ELR (cell line): ENCODE measurements around the gene OSBPL2.
A peak's percentile ranks its signal among the peaks of the same experiment; 100 is the strongest.

Experiments
- DNase-seq: peaks from one replicate; pipeline ENCODE4 v3.0.0-alpha.2; 2015; ENCODE audit warnings: low read depth

OSBPL2 gene

DNA sequence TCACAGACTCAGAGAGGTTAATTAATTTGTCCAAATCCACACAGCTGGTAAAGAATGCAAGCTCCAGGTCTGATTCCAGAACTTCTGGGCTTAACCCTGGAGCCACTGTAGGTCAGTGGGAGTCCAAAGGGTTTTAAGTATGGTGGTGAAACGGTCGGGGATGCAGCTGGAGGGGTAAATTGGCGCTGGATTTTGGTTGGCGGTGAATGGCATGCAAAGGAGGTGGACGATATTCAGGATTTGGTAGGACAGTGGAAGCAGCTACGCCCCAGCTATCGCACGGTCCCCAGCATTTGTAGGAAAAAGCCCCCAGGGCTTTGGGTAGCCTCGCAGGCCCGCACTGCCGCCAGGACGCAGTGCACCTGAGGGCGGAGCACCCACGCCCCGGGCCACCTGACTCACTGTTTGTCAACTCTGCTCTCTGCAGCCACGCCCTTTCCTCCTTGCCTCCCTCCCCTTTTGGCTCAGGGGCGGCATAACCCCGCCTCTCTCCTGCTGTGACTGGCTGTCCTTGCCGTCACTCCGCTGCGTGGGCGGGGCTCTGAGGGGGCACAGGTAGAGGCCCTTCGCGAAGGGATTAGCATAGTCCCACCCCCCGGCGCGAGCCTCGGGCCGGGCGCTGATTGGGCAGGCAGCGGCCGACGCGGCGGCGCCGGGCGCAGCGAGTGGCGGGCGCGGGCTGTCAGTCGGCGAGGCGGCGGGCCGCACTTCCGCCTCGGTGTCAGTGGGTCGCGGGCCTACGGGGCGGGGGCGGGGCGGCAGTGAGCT is at the start of gene OSBPL2:
TSS of gene OSBPL2 (plus strand) at position 721 of the 768 bp plus-strand sequence. CDS start 17,664 bp downstream, outside the sequence.
- peak; percentile 99 for DNase-seq

DNA sequence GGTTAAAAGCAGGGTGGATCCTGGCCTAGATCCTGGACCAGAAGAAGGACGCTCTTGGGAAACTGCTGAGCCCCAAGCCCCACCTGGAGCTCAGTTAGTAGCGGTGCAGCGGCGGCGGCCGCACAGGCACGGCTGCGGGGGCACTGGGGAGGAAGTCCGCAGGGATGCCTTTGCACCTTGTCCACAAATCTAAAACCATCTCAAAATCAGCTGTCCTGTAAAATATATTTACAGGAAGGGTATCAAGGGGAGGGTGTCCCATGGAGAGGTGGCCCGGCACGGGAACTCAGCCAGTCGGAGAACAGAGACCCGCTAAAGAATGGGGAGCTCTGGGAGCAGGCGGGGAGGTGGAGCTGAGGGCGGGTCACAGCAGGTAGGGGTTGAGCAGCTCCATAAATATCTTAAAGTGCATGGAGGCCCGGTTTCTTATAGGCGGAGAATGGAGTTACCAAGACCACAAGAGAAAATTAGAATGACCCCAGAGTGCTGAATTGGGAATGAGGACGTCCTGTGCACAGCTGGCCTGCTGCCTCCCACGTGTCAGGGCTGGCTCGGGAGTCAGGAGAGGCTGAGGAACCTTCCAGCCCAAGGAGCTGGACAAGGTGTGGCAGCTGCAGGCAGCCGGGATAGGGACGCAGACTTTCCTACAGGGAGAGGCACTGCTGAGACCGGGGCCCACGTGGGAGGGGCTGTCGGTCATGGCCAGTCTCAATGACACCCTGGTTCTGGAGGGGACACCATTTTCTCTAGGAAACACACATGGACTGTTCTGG is 47.5 kb upstream of the OSBPL2 start:
- DNase-seq, result no peak

GRCh38 chr20:62191781-62192559 is 46.4 kb upstream of the OSBPL2 start:
- no peak for DNase-seq

- DNase-seq, result no peak
Measured at GRCh38 chr20:62192635-62193034, 45.7 kb upstream of the OSBPL2 start.

- no peak for DNase-seq
Measured at GRCh38 chr20:62193079-62194025, 45.0 kb upstream of the OSBPL2 start.

DNA sequence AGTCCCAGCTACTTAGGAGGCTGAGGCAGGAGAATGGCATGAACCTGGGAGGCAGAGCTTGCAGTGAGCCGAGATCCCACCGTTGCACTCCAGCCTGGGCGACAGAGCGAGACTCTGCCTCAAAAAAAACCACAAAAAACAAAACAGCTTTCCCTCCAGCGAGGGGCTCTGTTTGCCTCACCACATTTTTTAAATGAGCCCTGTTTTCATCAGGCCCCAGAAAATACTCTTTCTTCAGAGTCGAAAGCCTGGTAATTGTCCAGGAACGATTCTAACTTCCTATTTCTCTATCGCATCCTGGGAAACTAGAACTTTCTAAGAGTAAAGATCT is 43.3 kb upstream of the OSBPL2 start:
- DNase-seq, result no peak

DNA sequence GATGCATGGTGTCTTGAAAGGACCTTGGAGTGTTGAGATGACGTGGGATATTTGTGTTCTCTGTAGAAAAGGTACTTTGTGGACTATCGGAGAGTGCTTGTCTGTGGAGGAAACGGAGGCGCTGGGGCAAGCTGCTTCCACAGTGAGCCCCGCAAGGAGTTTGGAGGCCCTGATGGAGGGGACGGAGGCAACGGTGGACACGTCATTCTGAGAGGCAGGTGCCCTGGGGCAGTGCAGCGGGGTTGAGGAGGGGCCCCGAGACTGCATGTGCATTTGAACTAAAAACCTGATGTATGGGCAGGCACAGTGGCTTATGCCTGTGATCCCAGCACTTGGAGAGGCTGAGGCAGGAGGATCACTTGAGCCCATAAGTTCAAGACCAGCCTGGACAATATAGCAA is 42.6 kb upstream of the OSBPL2 start:
- no peak for DNase-seq

DNA sequence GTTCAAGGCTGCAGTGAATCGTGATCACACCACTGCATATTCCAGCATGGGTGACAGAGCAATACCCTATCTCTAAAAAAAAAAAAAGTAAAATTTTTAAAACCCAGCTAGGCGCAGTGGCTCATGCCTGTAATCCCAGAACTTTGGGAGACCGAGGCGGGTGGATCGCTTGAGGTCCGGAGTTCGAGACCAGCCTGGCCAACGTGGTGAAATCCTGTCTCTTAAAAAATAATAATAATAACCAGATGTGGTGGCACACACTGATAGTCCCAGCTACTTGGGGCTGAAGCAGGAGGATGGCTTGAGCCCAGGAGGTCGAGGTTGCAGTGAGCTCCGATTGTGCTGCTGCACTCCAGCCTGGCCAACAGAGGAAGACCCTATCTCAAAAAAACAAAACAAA is 42.0 kb upstream of the OSBPL2 start:
- no peak for DNase-seq

GRCh38 chr20:62197311-62197710 is 41.0 kb upstream of the OSBPL2 start:
- no peak for DNase-seq

DNA sequence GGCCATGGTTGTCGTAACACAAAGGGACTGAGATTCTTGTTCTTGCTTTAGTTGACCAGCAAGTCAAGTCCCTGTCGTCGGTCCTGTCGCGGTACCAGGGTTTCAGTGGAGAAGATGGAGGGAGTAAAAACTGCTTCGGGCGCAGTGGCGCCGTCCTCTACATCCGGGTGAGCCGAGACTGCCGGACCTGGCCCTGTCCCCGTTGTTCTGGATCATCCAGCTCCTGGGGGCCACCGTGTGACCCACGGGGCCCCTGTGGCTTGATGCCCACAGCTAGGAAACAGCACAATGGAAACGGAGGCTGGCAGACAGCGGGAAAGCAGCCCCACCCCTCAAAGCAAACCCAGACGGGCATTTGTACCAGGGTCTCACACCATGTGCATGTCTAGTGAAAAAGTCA is 40.5 kb upstream of the OSBPL2 start:
- DNase-seq, result no peak

DNA sequence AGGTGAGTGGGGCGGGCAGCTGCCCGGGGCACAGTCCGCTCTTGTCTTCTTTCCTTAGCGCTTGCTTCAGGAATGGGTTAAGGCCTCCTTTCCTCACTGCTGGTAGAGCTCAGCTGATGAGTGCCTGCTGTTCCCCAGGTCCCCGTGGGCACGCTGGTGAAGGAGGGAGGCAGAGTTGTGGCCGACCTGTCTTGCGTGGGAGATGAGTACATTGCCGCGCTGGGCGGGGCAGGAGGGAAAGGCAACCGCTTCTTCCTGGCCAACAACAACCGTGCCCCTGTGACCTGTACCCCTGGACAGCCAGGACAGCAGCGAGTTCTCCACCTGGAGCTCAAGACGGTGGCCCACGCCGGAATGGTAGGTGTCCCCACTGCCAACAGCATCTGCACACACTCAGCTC is 39.8 kb upstream of the OSBPL2 start:
- DNase-seq, result no peak

GRCh38 chr20:62198931-62199330 is 39.4 kb upstream of the OSBPL2 start:
- DNase-seq, result no peak

GRCh38 chr20:62200491-62201172 is 37.7 kb upstream of the OSBPL2 start:
- no peak for DNase-seq

GRCh38 chr20:62201173-62202082 is 36.9 kb upstream of the OSBPL2 start:
- no peak for DNase-seq

DNA sequence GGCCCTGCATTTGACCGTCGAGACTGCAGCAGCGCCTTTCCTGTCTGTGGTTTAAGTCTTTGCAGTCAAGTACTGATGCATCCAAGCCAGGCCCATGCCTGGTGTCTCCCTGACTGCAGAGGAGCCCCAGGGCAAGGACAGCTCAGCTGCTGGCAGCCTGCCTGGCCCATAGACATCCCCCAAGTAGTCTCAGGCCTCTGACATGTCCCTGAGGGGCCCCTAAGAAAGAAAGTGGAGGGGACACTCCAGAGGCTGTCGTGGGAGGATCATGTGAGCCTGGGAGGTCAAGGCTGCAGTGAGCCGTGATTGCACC is 36.3 kb upstream of the OSBPL2 start:
- peak; percentile 92 for DNase-seq

- no peak for DNase-seq
Measured at GRCh38 chr20:62202676-62203377, 35.5 kb upstream of the OSBPL2 start.

DNA sequence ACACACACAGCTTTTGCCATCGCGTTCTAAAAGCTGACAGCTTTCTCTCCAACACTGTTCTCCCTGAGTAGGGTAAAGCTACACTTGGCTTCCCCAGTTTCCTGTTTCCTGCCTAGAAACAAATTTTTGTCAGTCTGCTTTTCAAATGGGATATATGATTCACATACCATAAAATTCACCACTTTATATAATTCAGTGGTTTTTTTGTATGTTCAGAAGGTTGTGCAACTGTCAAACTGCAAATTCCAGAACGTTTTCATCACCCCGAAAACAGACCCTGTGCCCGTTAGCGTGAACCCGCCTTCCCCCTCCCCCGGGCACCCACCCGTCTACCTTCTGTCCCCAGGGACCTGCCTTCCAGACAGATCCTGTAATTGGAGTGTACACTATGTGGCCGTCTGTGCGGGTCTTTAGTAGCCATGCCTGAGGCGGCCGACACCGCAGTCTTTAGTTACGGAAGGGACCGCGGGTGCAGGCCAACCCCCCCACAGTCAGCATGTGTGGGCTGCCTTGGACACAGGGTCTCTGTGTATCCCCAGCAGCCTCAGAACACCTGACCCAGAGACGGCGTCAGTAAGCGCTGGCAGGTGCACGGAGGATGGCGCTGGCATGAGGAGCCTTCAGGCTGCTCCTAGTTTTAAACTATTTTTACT is 34.8 kb upstream of the OSBPL2 start:
- DNase-seq, result peak; percentile 75

DNA sequence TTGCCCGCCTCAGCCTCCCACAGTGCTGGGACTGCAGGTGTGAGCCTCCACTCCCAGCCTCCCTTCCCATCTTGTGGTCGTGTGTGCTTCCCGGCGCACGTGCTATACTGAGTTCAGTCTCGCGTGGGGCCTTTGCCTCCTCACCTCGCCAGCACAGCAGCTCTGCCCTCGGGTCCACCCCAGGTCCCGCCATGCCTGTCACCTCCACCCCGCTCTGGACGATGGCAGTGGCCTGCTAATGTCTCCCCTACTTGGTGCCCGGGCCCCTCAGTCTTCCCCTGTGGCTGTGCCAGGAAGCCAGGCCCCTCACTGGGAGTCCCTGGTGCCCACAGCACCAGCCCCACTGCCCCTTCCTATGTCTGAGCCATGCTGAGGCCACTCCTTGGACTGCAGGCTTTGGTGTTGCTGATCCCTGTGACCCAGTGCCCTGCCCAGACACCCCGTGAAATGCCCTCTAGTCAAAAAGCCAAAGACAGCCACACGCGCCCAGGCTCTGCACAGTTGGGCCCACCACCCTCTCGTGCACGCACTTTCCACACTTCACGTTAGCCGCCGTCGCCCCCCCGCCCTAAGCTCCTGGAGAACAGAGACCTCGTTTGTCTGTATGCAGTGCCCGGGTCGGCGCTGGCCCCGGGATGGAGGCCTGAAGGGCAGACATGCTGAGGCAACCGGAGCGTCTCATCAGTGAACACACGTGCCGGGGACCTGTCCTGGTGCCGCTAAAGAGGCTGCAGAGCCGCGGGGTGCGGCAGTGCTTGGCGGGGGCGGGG is 32.5 kb upstream of the OSBPL2 start:
- DNase-seq, result no peak
